GM04504 (cell line): ENCODE results near the gene GEMIN7.
A peak's percentile ranks its signal among the peaks of the same experiment; 100 is the strongest.

Source experiments
- DNase-seq: peaks from one replicate; pipeline ENCODE4 v3.0.0-alpha.2; 2012; ENCODE audit warnings: low read depth

GEMIN7 gene

GRCh38 chr19:45090034-45090433, 11.0 kb downstream of the GEMIN7 start:
- DNase-seq: no peak

GRCh38 chr19:45090606-45091005, 11.5 kb downstream of the GEMIN7 start:
- DNase-seq: no peak

GRCh38 chr19:45091031-45091923, 12.2 kb downstream of the GEMIN7 start:
- DNase-seq: peak; percentile 97

- DNase-seq: peak; percentile 94
These were observed 14.0 kb downstream of the GEMIN7 start, which contains the start of gene PPP1R37 for GRCh38 chr19:45092747-45093678. Gene PPP1R37, plus strand, starts transcription at chr19:45093179. Its CDS starts 147 bp downstream, at chr19:45093326.

- DNase-seq: no peak
These were observed 15.1 kb downstream of the GEMIN7 start for GRCh38 chr19:45094137-45094536.

- no peak for DNase-seq
These were observed 15.6 kb downstream of the GEMIN7 start for GRCh38 chr19:45094707-45095106.

- DNase-seq: no peak
These were observed 16.7 kb downstream of the GEMIN7 start for GRCh38 chr19:45095496-45096413.

- DNase-seq: no peak
These were observed 17.6 kb downstream of the GEMIN7 start for GRCh38 chr19:45096700-45097099.

GRCh38 chr19:45097450-45097775, 18.4 kb downstream of the GEMIN7 start:
- no peak for DNase-seq

- peak; percentile 84 for DNase-seq
These were observed 18.9 kb downstream of the GEMIN7 start for GRCh38 chr19:45097776-45098520.

GRCh38 chr19:45098521-45099466, 19.7 kb downstream of the GEMIN7 start:
- DNase-seq: no peak

- no peak for DNase-seq
These were observed 20.6 kb downstream of the GEMIN7 start for GRCh38 chr19:45099467-45100191.

- no peak for DNase-seq
These were observed 21.1 kb downstream of the GEMIN7 start for GRCh38 chr19:45100201-45100600.

GRCh38 chr19:45100846-45101252, 21.8 kb downstream of the GEMIN7 start:
- no peak for DNase-seq

GRCh38 chr19:45101806-45102205, 22.7 kb downstream of the GEMIN7 start:
- no peak for DNase-seq

GRCh38 chr19:45102481-45102880, 23.4 kb downstream of the GEMIN7 start:
- no peak for DNase-seq

- DNase-seq: no peak
These were observed 24.1 kb downstream of the GEMIN7 start for GRCh38 chr19:45103156-45103507.

GRCh38 chr19:45103508-45104319, 24.7 kb downstream of the GEMIN7 start:
- no peak for DNase-seq
